ENCODE measurements around the gene C14orf132.

DNA sequence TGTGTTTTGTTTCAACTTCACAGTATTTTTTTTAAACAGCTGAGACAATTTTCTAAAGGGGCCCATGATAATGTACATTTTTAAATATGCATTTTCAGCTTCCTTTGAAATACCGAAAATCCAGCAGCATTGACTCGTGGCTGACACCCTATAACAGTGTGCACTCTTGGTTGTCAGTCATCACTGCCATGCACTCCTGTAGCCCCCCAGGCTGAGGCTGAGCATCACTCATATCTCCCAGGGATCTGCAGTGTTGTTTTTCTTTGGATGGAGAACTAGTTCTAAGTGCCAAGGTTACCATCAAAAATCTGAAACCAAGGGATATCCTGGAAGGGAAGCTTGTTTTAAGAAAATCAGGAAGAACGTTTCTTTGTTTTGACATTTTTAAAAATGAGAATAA, 81.2 kb downstream of the C14orf132 start:
- TF ChIP-seq GATA3 (IDR thresholded peaks at IDR 0.05; ENCODE audit: low read depth, low read length) (no peak; the same call in 1 of the 2 replicates), GATA2 (IDR thresholded peaks at IDR 0.05; ENCODE audit: low read depth, low read length) (peak; percentile 89)
